ENCODE results near the gene PXYLP1. TPM values are rescaled to one million over a fixed set of nuclear protein-coding genes. Genes with fewer than 3 reads are reported as not detected.
A peak's percentile ranks its signal among the peaks of the same experiment; 100 is the strongest.

PXYLP1 gene
- total and polyA plus RNA-seq, 7 donors, result 2.4 to 12.2 (median 5.8) TPM

- no peak overlapping the region for H3K4me3 ChIP-seq
- no peaks in the 10 kb centered on the region for H3K27me3 ChIP-seq
- no peak for DNase-seq
- H3K27ac ChIP-seq, result no peak overlapping the region
- no peaks in the 10 kb centered on the region for H3K36me3 ChIP-seq
- peaks cover 0 to 23% (median 20%) of the 10 kb centered on the region in 4 donors for H3K4me1 ChIP-seq
- no peaks in the 10 kb centered on the region for H3K9me3 ChIP-seq
- 89 to 90% methylated on average over 7 of the region's 7 CpGs for whole genome bisulfite sequencing, 2 donors
- TF ChIP-seq, protein P1, sequence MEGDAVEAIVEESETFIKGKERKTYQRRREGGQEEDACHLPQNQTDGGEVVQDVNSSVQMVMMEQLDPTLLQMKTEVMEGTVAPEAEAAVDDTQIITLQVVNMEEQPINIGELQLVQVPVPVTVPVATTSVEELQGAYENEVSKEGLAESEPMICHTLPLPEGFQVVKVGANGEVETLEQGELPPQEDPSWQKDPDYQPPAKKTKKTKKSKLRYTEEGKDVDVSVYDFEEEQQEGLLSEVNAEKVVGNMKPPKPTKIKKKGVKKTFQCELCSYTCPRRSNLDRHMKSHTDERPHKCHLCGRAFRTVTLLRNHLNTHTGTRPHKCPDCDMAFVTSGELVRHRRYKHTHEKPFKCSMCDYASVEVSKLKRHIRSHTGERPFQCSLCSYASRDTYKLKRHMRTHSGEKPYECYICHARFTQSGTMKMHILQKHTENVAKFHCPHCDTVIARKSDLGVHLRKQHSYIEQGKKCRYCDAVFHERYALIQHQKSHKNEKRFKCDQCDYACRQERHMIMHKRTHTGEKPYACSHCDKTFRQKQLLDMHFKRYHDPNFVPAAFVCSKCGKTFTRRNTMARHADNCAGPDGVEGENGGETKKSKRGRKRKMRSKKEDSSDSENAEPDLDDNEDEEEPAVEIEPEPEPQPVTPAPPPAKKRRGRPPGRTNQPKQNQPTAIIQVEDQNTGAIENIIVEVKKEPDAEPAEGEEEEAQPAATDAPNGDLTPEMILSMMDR (IDR thresholded peaks at IDR 0.05), result no peak
- TF ChIP-seq POLR2AphosphoS5 (IDR thresholded peaks at IDR 0.05), result no peak
- TF ChIP-seq EP300 (IDR thresholded peaks at IDR 0.05), result no peak
- no peak for TF ChIP-seq POLR2A (IDR thresholded peaks at IDR 0.05)
- intact Hi-C loops (cut with DNase I), result no loop called here
These were observed 44.3 kb downstream of the PXYLP1 start for GRCh38 chr3:141275973-141276372.

GRCh38 chr3:141276398-141276797 is 44.8 kb downstream of the PXYLP1 start:
- TF ChIP-seq, protein P1 (IDR thresholded peaks at IDR 0.05), result no peak
- TF ChIP-seq POLR2AphosphoS5 (IDR thresholded peaks at IDR 0.05), result no peak
- TF ChIP-seq POLR2A (IDR thresholded peaks at IDR 0.05), result no peak
- TF ChIP-seq EP300 (IDR thresholded peaks at IDR 0.05), result no peak
- H3K27ac ChIP-seq, result no peak overlapping the region
- H3K4me3 ChIP-seq, result no peak overlapping the region
- intact Hi-C loops (cut with DNase I), result no loop called here
- H3K27me3 ChIP-seq, result no peaks in the 10 kb centered on the region
- DNase-seq, result no peak
- H3K36me3 ChIP-seq, result no peaks in the 10 kb centered on the region
- peaks cover 0 to 23% (median 20%) of the 10 kb centered on the region in 4 donors for H3K4me1 ChIP-seq
- 86 to 88% methylated on average over 9 of the region's 9 CpGs for WGBS, 2 donors
- no peaks in the 10 kb centered on the region for H3K9me3 ChIP-seq

DNA sequence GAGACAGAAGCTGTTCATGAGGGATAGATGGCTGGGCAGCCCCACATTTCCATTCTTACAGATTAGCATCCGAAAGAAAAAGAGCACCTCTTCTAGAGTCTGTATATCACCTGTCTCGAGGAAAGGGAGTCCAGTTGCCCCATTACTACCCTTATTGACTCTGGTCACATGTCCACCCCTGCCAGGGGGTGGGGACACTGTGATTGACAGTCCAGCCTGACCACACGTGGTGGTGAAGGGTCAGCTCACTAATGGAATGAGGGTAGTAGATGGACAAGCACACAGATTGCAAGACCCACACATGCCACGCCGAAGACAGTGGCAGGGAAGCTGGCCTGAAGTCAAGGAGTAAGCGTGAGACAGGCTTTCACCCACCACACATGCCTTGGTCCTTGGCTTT is 45.8 kb downstream of the PXYLP1 start:
- Histone ChIP-seq H3K36me3 (no peaks in the 10 kb centered on the region), H3K9me3 (no peaks in the 10 kb centered on the region), H3K27ac (no peak overlapping the region), H3K4me1 (peaks cover 0 to 23% (median 20%) of the 10 kb centered on the region in 4 donors), H3K27me3 (no peaks in the 10 kb centered on the region), H3K4me3 (no peak overlapping the region)
- 70 to 79% methylated on average over 6 of the region's 6 CpGs for WGBS, 2 donors
- DNase-seq, result no peak
- TF ChIP-seq EP300 (IDR thresholded peaks at IDR 0.05) (no peak), POLR2A (IDR thresholded peaks at IDR 0.05) (no peak), POLR2AphosphoS5 (IDR thresholded peaks at IDR 0.05) (no peak)
- TF ChIP-seq, protein P1 (IDR thresholded peaks at IDR 0.05), result no peak
- intact Hi-C loops (cut with DNase I), result no loop called here

- H3K27ac ChIP-seq, result peak overlapping the region in 3 of 4 donors; percentile 68 to 85 (median 74)
These were observed 46.8 kb downstream of the PXYLP1 start for GRCh38 chr3:141278196-141279076.

More at GRCh38 chr3:141278196-141279076, 46.8 kb downstream of the PXYLP1 start:
- intact Hi-C loops (cut with DNase I), result loop anchor here (1.0 kb wide), 1 partner anchor 47 kb away; the partner anchor contains the start of gene PXYLP1
- H3K27me3 ChIP-seq, result no peaks in the 10 kb centered on the region
- no peak overlapping the region for H3K4me3 ChIP-seq
- TF ChIP-seq POLR2AphosphoS5 (IDR thresholded peaks at IDR 0.05), result no peak
- no peak for TF ChIP-seq POLR2A (IDR thresholded peaks at IDR 0.05)
- TF ChIP-seq, protein P1 (IDR thresholded peaks at IDR 0.05), result no peak
- no peak for TF ChIP-seq EP300 (IDR thresholded peaks at IDR 0.05)
- no peaks in the 10 kb centered on the region for H3K36me3 ChIP-seq
- peak; percentile 78 for DNase-seq
- WGBS, 2 donors, result 91 to 95% methylated on average over 17 of the region's 17 CpGs
- H3K4me1 ChIP-seq, result peaks cover 0 to 23% (median 20%) of the 10 kb centered on the region in 4 donors
- H3K9me3 ChIP-seq, result no peaks in the 10 kb centered on the region

All from sigmoid colon (tissue), 7 donors.